H9 (cell line): ENCODE data around the gene IL10. TPM values are rescaled to one million over a fixed set of nuclear protein-coding genes. Genes with fewer than 3 reads are reported as not detected.

Source experiments
- DNase-seq: peaks from one replicate; pipeline ENCODE4 v3.0.0-alpha.2; 2017
- H2AFZ ChIP-seq: one replicate; pipeline ENCODE4 v1.6.1; 2013; ENCODE audit warnings: mild to moderate bottlenecking, low read length, control low read depth, moderate library complexity
- H2AK5ac ChIP-seq: 2 replicates; pipeline ENCODE4 v1.6.1; 2013; ENCODE audit warnings: low read length, control low read depth, mixed read lengths; ENCODE audit not compliant: insufficient read length
- H2BK120ac ChIP-seq: one replicate; pipeline ENCODE4 v1.6.1; 2013; ENCODE audit warnings: low read depth, mild to moderate bottlenecking, low read length, control low read depth, inconsistent platforms; ENCODE audit not compliant: poor library complexity, severe bottlenecking
- H2BK12ac ChIP-seq: 2 replicates; pipeline ENCODE4 v1.6.1; 2013; ENCODE audit warnings: low read length, control low read depth, mixed read lengths, low read depth; ENCODE audit not compliant: insufficient read length
- H2BK15ac ChIP-seq: 2 replicates; pipeline ENCODE4 v1.6.1; 2013; ENCODE audit warnings: low read depth, low read length, control low read depth
- H2BK20ac ChIP-seq: one replicate; pipeline ENCODE4 v1.6.1; 2013; ENCODE audit warnings: low read depth, mild to moderate bottlenecking, low read length, control low read depth, inconsistent platforms; ENCODE audit not compliant: poor library complexity, severe bottlenecking
- H2BK5ac ChIP-seq: 2 replicates; pipeline ENCODE4 v1.6.1; 2013; ENCODE audit warnings: low read length, control low read depth, mixed read lengths; ENCODE audit not compliant: insufficient read length
- H3K14ac ChIP-seq: 2 replicates; pipeline ENCODE4 v1.6.1; 2013; ENCODE audit warnings: low read length, control low read depth; ENCODE audit not compliant: insufficient read depth
- H3K18ac ChIP-seq: 2 replicates; pipeline ENCODE4 v1.6.1; 2013; ENCODE audit warnings: low read depth, mild to moderate bottlenecking, mixed read lengths, low read length, control low read depth; ENCODE audit not compliant: insufficient read length
- H3K23ac ChIP-seq: 2 replicates; pipeline ENCODE4 v1.6.1; 2013; ENCODE audit warnings: low read length, control low read depth, mixed read lengths, low read depth; ENCODE audit not compliant: insufficient read length
- H3K23me2 ChIP-seq: 2 replicates; pipeline ENCODE4 v1.6.1; 2013; ENCODE audit warnings: low read depth, mild to moderate bottlenecking, mixed read lengths, low read length, control low read depth; ENCODE audit not compliant: insufficient read length, poor library complexity, severe bottlenecking
- H3K27ac ChIP-seq: 2 replicates; pipeline ENCODE4 v1.5.1; 2013; ENCODE audit warnings: low read length, control low read depth, mixed read lengths, low read depth; ENCODE audit not compliant: insufficient read length
- H3K27me3 ChIP-seq: 2 replicates; pipeline ENCODE4 v1.6.1; 2013; ENCODE audit warnings: low read length, control low read depth, inconsistent platforms; ENCODE audit not compliant: insufficient read depth
- H3K4ac ChIP-seq: 2 replicates; pipeline ENCODE4 v1.6.1; 2013; ENCODE audit warnings: low read depth, mild to moderate bottlenecking, control low read depth, inconsistent platforms, low read length, moderate library complexity
- H3K4me1 ChIP-seq: 2 replicates; pipeline ENCODE4 v1.6.1; 2013; ENCODE audit warnings: low read length, control low read depth, inconsistent platforms; ENCODE audit not compliant: insufficient read depth
- H3K4me2 ChIP-seq: 2 replicates; pipeline ENCODE4 v1.6.1; 2013; ENCODE audit warnings: low read length, control low read depth, mixed read lengths; ENCODE audit not compliant: insufficient read length, insufficient read depth
- H3K56ac ChIP-seq: 2 replicates; pipeline ENCODE4 v1.6.1; 2013; ENCODE audit warnings: low read depth, mild to moderate bottlenecking, mixed read lengths, low read length, control low read depth; ENCODE audit not compliant: insufficient read length
- H3K79me1 ChIP-seq: 2 replicates; pipeline ENCODE4 v1.6.1; 2013; ENCODE audit warnings: low read depth, mild to moderate bottlenecking, moderate library complexity, low read length, control low read depth, inconsistent platforms; ENCODE audit not compliant: insufficient read depth, poor library complexity, severe bottlenecking
- H3K79me2 ChIP-seq: 2 replicates; pipeline ENCODE4 v1.6.1; 2013; ENCODE audit warnings: low read length, control low read depth, inconsistent platforms; ENCODE audit not compliant: insufficient read depth
- H3K9ac ChIP-seq: 2 replicates; pipeline ENCODE4 v1.6.1; 2013; ENCODE audit warnings: low read length, control low read depth, mixed read lengths; ENCODE audit not compliant: insufficient read length; ENCODE audit errors: extremely low read depth
- H3K9me3 ChIP-seq: one replicate; pipeline ENCODE4 v1.6.1; 2013; ENCODE audit warnings: low read depth, low read length, inconsistent platforms; ENCODE audit not compliant: control insufficient read depth
- H3T11ph ChIP-seq: one replicate; pipeline ENCODE4 v1.6.1; 2013; ENCODE audit warnings: mild to moderate bottlenecking, low read length, control low read depth, inconsistent platforms
- H4K20me1 ChIP-seq: one replicate; pipeline ENCODE4 v1.6.1; 2013; ENCODE audit not compliant: control insufficient read depth, insufficient read length, insufficient read depth
- H4K5ac ChIP-seq: 2 replicates; pipeline ENCODE4 v1.6.1; 2013; ENCODE audit warnings: low read depth, mild to moderate bottlenecking, mixed read lengths, low read length, control low read depth; ENCODE audit not compliant: insufficient read length
- H4K8ac ChIP-seq: replicated peaks from 2 replicates; pipeline ENCODE4 v1.6.1; 2013; ENCODE audit warnings: low read length, control low read depth, mixed read lengths, low read depth; ENCODE audit not compliant: insufficient read length
- H4K91ac ChIP-seq: 2 replicates; pipeline ENCODE4 v1.6.1; 2013; ENCODE audit warnings: low read depth, mild to moderate bottlenecking, moderate library complexity, mixed read lengths, low read length, control low read depth; ENCODE audit not compliant: insufficient read length
- H3K27ac Mint-ChIP-seq, 3 experiments: 2 replicates in 2 of 3; 3 replicates in 1 of 3; pipeline ENCODE4 v1.8.0; 2020 to 2021; ENCODE audit warnings: mixed read lengths in 3 of 3, mild to moderate bottlenecking in 1 of 3, moderate library complexity in 1 of 3
- H3K27me3 Mint-ChIP-seq: 2 replicates; pipeline ENCODE4 v1.8.0; 2021; ENCODE audit warnings: low read depth, mild to moderate bottlenecking, moderate library complexity, mixed read lengths
- H3K36me3 Mint-ChIP-seq, 3 experiments: 2 replicates in 2 of 3; 3 replicates in 1 of 3; pipeline ENCODE4 v1.8.0; 2020 to 2021; ENCODE audit warnings: low read depth in 3 of 3, mixed read lengths in 3 of 3; ENCODE audit not compliant: insufficient read depth in 1 of 3
- H3K4me1 Mint-ChIP-seq, 2 experiments: 2 replicates each; pipeline ENCODE4 v1.8.0; 2020; ENCODE audit warnings: mixed read lengths in 2 of 2
- H3K4me3 Mint-ChIP-seq, 2 experiments: 2 replicates in 1 of 2; 3 replicates in 1 of 2; pipeline ENCODE4 v1.8.0; 2020 to 2021; ENCODE audit warnings: mild to moderate bottlenecking in 2 of 2, mixed read lengths in 2 of 2, moderate library complexity in 1 of 2
- H3K9me3 Mint-ChIP-seq, 2 experiments: 2 replicates in 1 of 2; 3 replicates in 1 of 2; pipeline ENCODE4 v1.8.0; 2020; ENCODE audit warnings: mild to moderate bottlenecking in 2 of 2, mixed read lengths in 2 of 2, moderate library complexity in 1 of 2
- WGBS: extraction: QIAGEN DNeasy Blood & Tissue Kit; methylation state at CpG from one replicate; pipeline ENCODE4 v1.1.7; 2013; ENCODE audit warnings: missing lambda C conversion rate, low lambda C conversion rate, mixed read lengths; ENCODE audit not compliant: insufficient read length; ENCODE audit errors: extremely low coverage; 5-methylcytosine and 5-hydroxymethylcytosine counted together
- total RNA-seq: library from RNA; stranded (reverse); gene quantifications from 2 replicates; pipeline ENCODE4 v1.2.1, GENCODE V29; 2021
- TF ChIP-seq, protein P1 (sequence below): fragments of 200-600 bp; sonication (generic); conservative IDR thresholded peaks from 3 replicates; pipeline ENCODE4 v1.8.0; 2021; ENCODE audit warnings: antibody characterized with exemption, mild to moderate bottlenecking

IL10 gene
- total RNA-seq, 1 experiment from 2014 or later = not detected

- H2AFZ ChIP-seq = no peak overlapping the region
- no peaks in the 10 kb centered on the region for H4K20me1 ChIP-seq
- H4K5ac ChIP-seq = no peak overlapping the region
- Mint-ChIP-seq H3K36me3 (no peaks in the 10 kb centered on the region; a peak in 1 of 7 replicates), H3K4me1 (peaks cover 26 to 28% of the 10 kb centered on the region in 2 experiments), H3K27ac (no peak overlapping the region), H3K9me3 (no peaks in the 10 kb centered on the region), H3K4me3 (no peak overlapping the region), H3K27me3 (no peaks in the 10 kb centered on the region)
- H3K79me1 ChIP-seq = peaks cover 4% of the 10 kb centered on the region
- DNase-seq = no peak
- H3K18ac ChIP-seq = no peak overlapping the region
- H3K79me2 ChIP-seq = no peaks in the 10 kb centered on the region
- no peak overlapping the region for H3K27ac ChIP-seq
- WGBS = no CpG with 5 or more reads among the region's 1 CpG
- no peak overlapping the region for H3K4me2 ChIP-seq
- no peak overlapping the region for H4K8ac ChIP-seq
- H2BK20ac ChIP-seq = no peak overlapping the region
- no peak overlapping the region for H3K56ac ChIP-seq
- H3K9me3 ChIP-seq = no peaks in the 10 kb centered on the region
- no peak overlapping the region for H3K23ac ChIP-seq
- no peak overlapping the region for H2BK12ac ChIP-seq
- TF ChIP-seq, protein P1, sequence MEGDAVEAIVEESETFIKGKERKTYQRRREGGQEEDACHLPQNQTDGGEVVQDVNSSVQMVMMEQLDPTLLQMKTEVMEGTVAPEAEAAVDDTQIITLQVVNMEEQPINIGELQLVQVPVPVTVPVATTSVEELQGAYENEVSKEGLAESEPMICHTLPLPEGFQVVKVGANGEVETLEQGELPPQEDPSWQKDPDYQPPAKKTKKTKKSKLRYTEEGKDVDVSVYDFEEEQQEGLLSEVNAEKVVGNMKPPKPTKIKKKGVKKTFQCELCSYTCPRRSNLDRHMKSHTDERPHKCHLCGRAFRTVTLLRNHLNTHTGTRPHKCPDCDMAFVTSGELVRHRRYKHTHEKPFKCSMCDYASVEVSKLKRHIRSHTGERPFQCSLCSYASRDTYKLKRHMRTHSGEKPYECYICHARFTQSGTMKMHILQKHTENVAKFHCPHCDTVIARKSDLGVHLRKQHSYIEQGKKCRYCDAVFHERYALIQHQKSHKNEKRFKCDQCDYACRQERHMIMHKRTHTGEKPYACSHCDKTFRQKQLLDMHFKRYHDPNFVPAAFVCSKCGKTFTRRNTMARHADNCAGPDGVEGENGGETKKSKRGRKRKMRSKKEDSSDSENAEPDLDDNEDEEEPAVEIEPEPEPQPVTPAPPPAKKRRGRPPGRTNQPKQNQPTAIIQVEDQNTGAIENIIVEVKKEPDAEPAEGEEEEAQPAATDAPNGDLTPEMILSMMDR = no peak
- no peak overlapping the region for H2AK5ac ChIP-seq
- no peaks in the 10 kb centered on the region for H3K27me3 ChIP-seq
- no peak overlapping the region for H3K4ac ChIP-seq
- H4K91ac ChIP-seq = no peak overlapping the region
- no peak overlapping the region for H3K9ac ChIP-seq
- H2BK5ac ChIP-seq = no peak overlapping the region
- no peaks in the 10 kb centered on the region for H3K23me2 ChIP-seq
- peaks cover 2% of the 10 kb centered on the region; the same call in 1 of the 2 replicates for H3K4me1 ChIP-seq
- H3K14ac ChIP-seq = no peak overlapping the region
- H3T11ph ChIP-seq = no peak overlapping the region
- H2BK120ac ChIP-seq = no peak overlapping the region
- no peak overlapping the region for H2BK15ac ChIP-seq
These were observed 50.8 kb downstream of the IL10 start for GRCh38 chr1:206721454-206721853.
